A549 (cell line): ENCODE data around the gene KAT2B. TPM values are rescaled to one million over a fixed set of nuclear protein-coding genes. Genes with fewer than 3 reads are reported as not detected.

ENCODE experiments used
- ATAC-seq, 2 experiments: fragments of 200-7000 bp in 1 of 2; fragments of >200 bp in 1 of 2; cut with Nextera tagmentation in 1 of 2; cut with Tn5 transposase in 1 of 2; 3 replicates each; pipeline versions ENCODE4 v1.8.0 to v1.9.1; 2018 to 2020; ENCODE audit warnings: mild to moderate bottlenecking in 1 of 2, moderate library complexity in 1 of 2
- CTCF ChIA-PET: fragments of 300-600 bp; sonication (Branson Sonifier 250); formaldehyde crosslinking; extraction: SDS; loops from one replicate; lab custom pipeline; 2021; ENCODE audit warnings: antibody characterized with exemption, inconsistent platforms; lab: Yijun Ruan, JAX
- POLR2A ChIA-PET: fragments of 350-600 bp; formaldehyde crosslinking; extraction: SDS; loops from one replicate; lab custom pipeline; 2021; ENCODE audit warnings: antibody characterized with exemption, inconsistent platforms; lab: Yijun Ruan, JAX
- DNase-seq, 2 experiments: peaks; one replicate each; pipeline versions ENCODE4 v3.0.0 to v3.0.0-alpha.2; 2011 to 2016; ENCODE audit warnings: low read depth in 1 of 2, low spot score in 1 of 2
- FAIRE-seq: peaks from 2 replicates; lab custom pipeline; 2011; peaks lifted over from hg19 to GRCh38; lab: Jason Lieb, UNC
- H3K27ac ChIP-seq, 2 experiments: fragments of >200 bp; sonication (Bioruptor Twin); formaldehyde crosslinking; 3 replicates each; pipeline ENCODE4 v1.5.1; 2016 to 2017
- H3K4me1 ChIP-seq: fragments of >200 bp; sonication (Bioruptor Twin); formaldehyde crosslinking; 3 replicates; pipeline ENCODE4 v1.6.1; 2016
- H3K4me2 ChIP-seq: fragments of >200 bp; sonication (Bioruptor Twin); formaldehyde crosslinking; 3 replicates; pipeline ENCODE4 v1.6.1; 2016
- H3K4me3 ChIP-seq: fragments of >200 bp; sonication (Bioruptor Twin); formaldehyde crosslinking; 3 replicates; pipeline ENCODE4 v1.5.1; 2016
- H3K9me3 ChIP-seq: fragments of >200 bp; sonication (Bioruptor Twin); formaldehyde crosslinking; 3 replicates; pipeline ENCODE4 v1.6.1; 2016
- BCL3 ChIP-seq: fragments of >200 bp; sonication (Bioruptor Twin); formaldehyde crosslinking; IDR thresholded peaks from 3 replicates; pipeline ENCODE4 v1.6.1; 2016
- CBX8 ChIP-seq: fragments of 200-600 bp; sonication (generic); IDR thresholded peaks from 2 replicates; pipeline ENCODE4 v1.6.1; 2016
- CEBPB ChIP-seq, 2 experiments: fragments of >200 bp in 1 of 2; sonication (Bioruptor Twin) in 1 of 2; formaldehyde crosslinking in 1 of 2; IDR thresholded peaks; 2 replicates each; pipeline ENCODE4 v1.6.1; 2012 to 2016
- CHD2 ChIP-seq: fragments of 150-350 bp; IDR thresholded peaks from 2 replicates; pipeline ENCODE4 v1.6.1; 2014; ENCODE audit warnings: low read length; ENCODE audit not compliant: partially characterized antibody
- FOXS1 ChIP-seq: fragments of 250-450 bp; sonication (Bioruptor Pico); IDR thresholded peaks from 2 replicates; pipeline ENCODE4 v1.5.0; 2020; ENCODE audit warnings: mild to moderate bottlenecking, moderate library complexity
- HEYL ChIP-seq: fragments of 250-450 bp; sonication (Bioruptor Pico); IDR thresholded peaks from 2 replicates; pipeline ENCODE4 v1.8.0; 2021; ENCODE audit warnings: mild to moderate bottlenecking, moderate library complexity
- HOXA7 ChIP-seq: fragments of 250-450 bp; sonication (Bioruptor Pico); IDR thresholded peaks from 2 replicates; pipeline ENCODE4 v1.5.0; 2020; ENCODE audit warnings: mild to moderate bottlenecking, moderate library complexity
- HOXB13 ChIP-seq: fragments of 250-450 bp; sonication (Bioruptor Pico); IDR thresholded peaks from 2 replicates; pipeline ENCODE4 v1.5.0; 2020; ENCODE audit warnings: low read depth, mild to moderate bottlenecking, moderate library complexity
- JUN ChIP-seq, 2 experiments: fragments of >200 bp; sonication (Bioruptor Twin); formaldehyde crosslinking; IDR thresholded peaks; 2 replicates in 1 of 2; 3 replicates in 1 of 2; pipeline ENCODE4 v1.6.1; 2016 to 2017
- MAFK ChIP-seq: fragments of 450-650 bp; IDR thresholded peaks from 2 replicates; pipeline ENCODE4 v1.6.1; 2014; ENCODE audit not compliant: partially characterized antibody
- MAZ ChIP-seq: fragments of 150-350 bp; IDR thresholded peaks from 2 replicates; pipeline ENCODE4 v1.6.1; 2014; ENCODE audit warnings: antibody characterized with exemption, low read depth, low read length, borderline replicate concordance
- NPAS2 ChIP-seq: fragments of 250-450 bp; sonication (Bioruptor Pico); IDR thresholded peaks from 2 replicates; pipeline ENCODE4 v1.8.0; 2022; ENCODE audit warnings: mild to moderate bottlenecking, moderate library complexity, borderline replicate concordance
- PHF8 ChIP-seq: fragments of 200-600 bp; sonication (generic); IDR thresholded peaks from 2 replicates; pipeline ENCODE4 v1.6.1; 2016; ENCODE audit warnings: low read depth, mild to moderate bottlenecking, antibody characterized with exemption, moderate library complexity, borderline replicate concordance
- POLR2AphosphoS2 ChIP-seq: conservative IDR thresholded peaks from 2 replicates; pipeline ENCODE4 v1.6.1; 2012; ENCODE audit warnings: low read length, improper control_type of control experiment, inconsistent platforms
- RARB ChIP-seq: fragments of 250-450 bp; sonication (Bioruptor Pico); IDR thresholded peaks from 2 replicates; pipeline ENCODE4 v1.8.0; 2021; ENCODE audit warnings: mild to moderate bottlenecking, moderate library complexity
- RFX5 ChIP-seq: fragments of 450-650 bp; IDR thresholded peaks from 2 replicates; pipeline ENCODE4 v1.7.1; 2014; ENCODE audit warnings: antibody characterized with exemption, mild to moderate bottlenecking, moderate library complexity
- RNF2 ChIP-seq: fragments of 200-600 bp; sonication (generic); IDR thresholded peaks from 2 replicates; pipeline ENCODE4 v1.6.1; 2016; ENCODE audit warnings: low read depth, mild to moderate bottlenecking, antibody characterized with exemption, moderate library complexity, borderline replicate concordance
- TFCP2L1 ChIP-seq: fragments of 250-450 bp; sonication (Bioruptor Pico); IDR thresholded peaks from 2 replicates; pipeline ENCODE4 v1.5.0; 2021; ENCODE audit warnings: mild to moderate bottlenecking
- USF2 ChIP-seq: fragments of 450-650 bp; IDR thresholded peaks from 2 replicates; pipeline ENCODE4 v1.6.1; 2014; ENCODE audit warnings: antibody characterized with exemption
- ZC3H11A ChIP-seq: fragments of 450-650 bp; IDR thresholded peaks from 2 replicates; pipeline ENCODE4 v1.6.1; 2014; ENCODE audit warnings: antibody characterized with exemption, mild to moderate bottlenecking
- ZFP36 ChIP-seq: fragments of 450-650 bp; IDR thresholded peaks from 2 replicates; pipeline ENCODE4 v1.6.1; 2014; ENCODE audit warnings: borderline replicate concordance; ENCODE audit not compliant: partially characterized antibody
- WGBS: methylation state at CpG from one replicate; pipeline ENCODE4 v1.1.6; 2017; ENCODE audit errors: missing lambda C conversion rate; 5-methylcytosine and 5-hydroxymethylcytosine counted together
- polyA plus RNA-seq, 4 experiments: library from polyadenylated mRNA; depleted of rRNA in 3 of 4; stranded (reverse); fragments of >200 nt; fragmentation: RNase III in 1 of 4; extraction: RNeasy Plus Mini Kit Qiagen cat#74134 plus additional on column Dnase treatment in 1 of 4; gene quantifications; 2 replicates in 3 of 4; 3 replicates in 1 of 4; pipeline ENCODE4 v1.2.3, GENCODE V29; 2011 to 2017
- TF ChIP-seq, protein P1 (sequence below): IDR thresholded peaks from 2 replicates; pipeline ENCODE4 v1.6.1; 2012
- TF ChIP-seq, protein P2 (sequence below): IDR thresholded peaks from 2 replicates; pipeline ENCODE4 v1.6.1; 2012; ENCODE audit warnings: low read depth, borderline replicate concordance
- TF ChIP-seq, protein P3 (sequence below): fragments of 250-450 bp; sonication (Bioruptor Pico); IDR thresholded peaks from 2 replicates; pipeline ENCODE4 v1.5.0; 2020; ENCODE audit warnings: low read depth, mild to moderate bottlenecking, moderate library complexity

KAT2B gene
- polyA plus RNA-seq, 2 of the 4 experiments (the other 2 are of a cell fraction): 7.2 to 11.9 TPM

DNA sequence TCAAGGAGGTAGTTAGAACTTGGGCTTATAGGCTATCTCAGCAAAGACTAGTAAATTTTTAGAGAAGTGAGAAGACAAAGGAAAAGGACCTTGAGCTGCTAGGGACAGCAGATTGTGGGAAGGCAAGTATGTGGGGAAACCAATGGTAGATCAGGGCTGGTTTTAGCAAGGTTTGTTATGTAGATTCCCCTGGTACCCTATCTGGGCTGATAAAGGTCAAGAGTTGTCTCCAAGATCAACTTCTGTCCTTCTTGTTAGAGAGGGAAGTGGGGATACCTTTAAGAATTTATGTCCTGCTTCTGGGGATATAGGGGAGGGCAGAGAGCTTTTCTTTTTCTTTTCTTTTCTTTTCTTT is 28.9 kb downstream of the KAT2B start:
- ATAC-seq (no peak), DNase-seq (no peak), FAIRE-seq (no peak)
- Histone ChIP-seq H3K4me2 (no peak overlapping the region), H3K4me3 (no peak overlapping the region), H3K27ac (no peak overlapping the region), H3K9me3 (no peaks in the 10 kb centered on the region), H3K4me1 (peaks cover 15% of the 10 kb centered on the region; the same call in 1 of the 3 replicates)
- no peak for TF ChIP-seq MAFK
- no peak for TF ChIP-seq HOXB13 (CRISPR knock-in tag)
- TF ChIP-seq POLR2AphosphoS2: no peak
- TF ChIP-seq ZFP36: no peak
- TF ChIP-seq JUN (IDR thresholded peaks at IDR 0.05): no peak
- no peak for TF ChIP-seq RARB (CRISPR knock-in tag)
- no peak for TF ChIP-seq FOXS1 (CRISPR knock-in tag)
- no peak for TF ChIP-seq CBX8
- no peak for TF ChIP-seq CEBPB (IDR thresholded peaks at IDR 0.05)
- no peak for TF ChIP-seq USF2
- no peak for TF ChIP-seq RNF2
- TF ChIP-seq MAZ: no peak
- TF ChIP-seq, protein P1, sequence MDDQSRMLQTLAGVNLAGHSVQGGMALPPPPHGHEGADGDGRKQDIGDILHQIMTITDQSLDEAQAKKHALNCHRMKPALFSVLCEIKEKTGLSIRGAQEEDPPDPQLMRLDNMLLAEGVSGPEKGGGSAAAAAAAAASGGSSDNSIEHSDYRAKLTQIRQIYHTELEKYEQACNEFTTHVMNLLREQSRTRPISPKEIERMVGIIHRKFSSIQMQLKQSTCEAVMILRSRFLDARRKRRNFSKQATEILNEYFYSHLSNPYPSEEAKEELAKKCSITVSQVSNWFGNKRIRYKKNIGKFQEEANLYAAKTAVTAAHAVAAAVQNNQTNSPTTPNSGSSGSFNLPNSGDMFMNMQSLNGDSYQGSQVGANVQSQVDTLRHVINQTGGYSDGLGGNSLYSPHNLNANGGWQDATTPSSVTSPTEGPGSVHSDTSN: no peak
- TF ChIP-seq, protein P2, sequence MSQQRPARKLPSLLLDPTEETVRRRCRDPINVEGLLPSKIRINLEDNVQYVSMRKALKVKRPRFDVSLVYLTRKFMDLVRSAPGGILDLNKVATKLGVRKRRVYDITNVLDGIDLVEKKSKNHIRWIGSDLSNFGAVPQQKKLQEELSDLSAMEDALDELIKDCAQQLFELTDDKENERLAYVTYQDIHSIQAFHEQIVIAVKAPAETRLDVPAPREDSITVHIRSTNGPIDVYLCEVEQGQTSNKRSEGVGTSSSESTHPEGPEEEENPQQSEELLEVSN: no peak
- no peak for TF ChIP-seq HEYL (CRISPR knock-in tag)
- no peak for TF ChIP-seq CHD2
- POLR2A ChIA-PET: no interaction called here
- CTCF ChIA-PET: interaction anchor here (0.7 kb wide), 1 partner anchor 1629 kb away, joined by 3 read pairs; no protein-coding TSS in a partner anchor

DNA sequence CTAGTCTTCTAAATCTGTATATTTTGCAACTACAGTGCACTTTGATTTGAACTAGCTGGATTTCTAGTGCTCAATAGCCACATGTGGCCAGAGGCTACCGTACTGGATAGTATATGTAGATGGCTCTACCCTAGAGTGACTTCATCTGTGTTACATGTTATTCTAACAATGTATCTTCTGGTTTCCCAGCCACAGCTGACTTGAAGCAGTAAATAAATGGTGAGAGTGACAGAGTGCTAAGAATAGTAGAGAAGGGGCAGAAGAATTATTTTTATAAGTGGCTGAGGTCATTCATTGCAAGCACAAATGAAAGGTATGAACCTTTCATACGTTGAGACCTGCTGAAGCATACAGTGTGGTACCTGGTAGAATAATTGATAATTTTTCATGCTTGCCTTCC is 30.9 kb downstream of the KAT2B start:
- POLR2A ChIA-PET: no interaction called here
- 93% methylated on average over 2 of the region's 2 CpGs for WGBS

DNA sequence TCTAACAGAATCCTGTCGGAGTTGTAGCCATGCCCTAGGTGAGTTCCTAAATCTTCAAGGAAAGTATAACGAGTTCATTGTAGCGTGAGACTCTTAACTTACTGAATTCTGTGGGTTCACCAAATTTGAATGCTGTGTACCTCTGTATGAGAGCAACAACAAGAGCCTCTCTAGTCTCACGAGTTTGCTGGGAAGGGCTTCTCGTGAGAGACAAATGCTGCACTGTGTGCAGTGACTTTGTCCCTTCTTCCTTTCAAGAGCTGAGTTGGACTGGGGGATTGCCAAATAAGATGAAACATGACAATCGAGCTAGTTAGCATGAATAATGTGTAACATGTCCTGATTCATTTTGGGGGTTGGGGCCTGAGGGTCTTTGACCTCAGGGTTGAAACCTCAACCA is 32.2 kb downstream of the KAT2B start:
- no peak overlapping the region for H3K4me3 ChIP-seq
- CTCF ChIA-PET: no interaction called here
- H3K4me2 ChIP-seq: no peak overlapping the region
- H3K27ac ChIP-seq: no peak overlapping the region
- H3K9me3 ChIP-seq: no peaks in the 10 kb centered on the region
- H3K4me1 ChIP-seq: peaks cover 15% of the 10 kb centered on the region; the same call in 1 of the 3 replicates
- FAIRE-seq: no peak
- POLR2A ChIA-PET: no interaction called here
- WGBS: 76% methylated on average over 6 of the region's 6 CpGs
- no peak for DNase-seq
- no peak for ATAC-seq
- TF ChIP-seq RFX5: no peak
- TF ChIP-seq TFCP2L1: no peak
- TF ChIP-seq, protein P1: no peak
- no peak for TF ChIP-seq ZC3H11A
- no peak for TF ChIP-seq NPAS2
- no peak for TF ChIP-seq USF2
- no peak for TF ChIP-seq BCL3
- TF ChIP-seq, protein P3, sequence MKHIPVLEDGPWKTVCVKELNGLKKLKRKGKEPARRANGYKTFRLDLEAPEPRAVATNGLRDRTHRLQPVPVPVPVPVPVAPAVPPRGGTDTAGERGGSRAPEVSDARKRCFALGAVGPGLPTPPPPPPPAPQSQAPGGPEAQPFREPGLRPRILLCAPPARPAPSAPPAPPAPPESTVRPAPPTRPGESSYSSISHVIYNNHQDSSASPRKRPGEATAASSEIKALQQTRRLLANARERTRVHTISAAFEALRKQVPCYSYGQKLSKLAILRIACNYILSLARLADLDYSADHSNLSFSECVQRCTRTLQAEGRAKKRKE (CRISPR knock-in tag): no peak
- TF ChIP-seq PHF8: no peak
- TF ChIP-seq HOXA7 (CRISPR knock-in tag): no peak
- TF ChIP-seq, protein P2: no peak
- no peak for TF ChIP-seq FOXS1 (CRISPR knock-in tag)

More for the DNA sequence above, 30.9 kb downstream of the KAT2B start:
- H3K4me1 ChIP-seq: peaks cover 15% of the 10 kb centered on the region; the same call in 1 of the 3 replicates
- TF ChIP-seq ZC3H11A: no peak
- TF ChIP-seq HOXB13 (CRISPR knock-in tag): no peak
- TF ChIP-seq, all 56 proteins: peak for 0
- DNase-seq: no peak
- no peak overlapping the region for H3K4me3 ChIP-seq
- H3K27ac ChIP-seq: no peak overlapping the region
- no peak for FAIRE-seq
- ATAC-seq: no peak
- no peak overlapping the region for H3K4me2 ChIP-seq
- CTCF ChIA-PET: no interaction called here
- H3K9me3 ChIP-seq: no peaks in the 10 kb centered on the region
